Esophagus muscularis mucosa (tissue), 4 donors: ENCODE measurements around the gene CYSTM1. TPM values are rescaled to one million over a fixed set of nuclear protein-coding genes. Genes with fewer than 3 reads are reported as not detected.

Source experiments
- DNase-seq: peaks from one replicate; pipeline ENCODE4 v3.0.0-alpha.2; 2017; ENCODE audit errors: extremely low spot score
- H3K27ac ChIP-seq, 4 donors: fragments of 200-600 bp; sonication (generic); replicated peaks in 1 of 4; 1 replicate in 3 of 4; 2 replicates in 1 of 4; pipeline ENCODE4 v1.5.1; 2016 to 2019; ENCODE audit warnings: mild to moderate bottlenecking in 1 of 4
- H3K27me3 ChIP-seq, 4 donors: fragments of 200-600 bp; sonication (generic); one replicate each; pipeline versions ENCODE4 v1.5.1 to v1.6.0; 2016 to 2019
- H3K36me3 ChIP-seq, 4 donors: fragments of 200-600 bp; sonication (generic); one replicate each; pipeline ENCODE4 v1.5.1; 2016 to 2019
- H3K4me1 ChIP-seq, 4 donors: fragments of 200-600 bp; sonication (generic); one replicate each; pipeline ENCODE4 v1.5.1; 2016 to 2019
- H3K4me3 ChIP-seq, 4 donors: fragments of 200-600 bp; sonication (generic); 1 replicate in 2 of 4; 2 replicates in 2 of 4; pipeline ENCODE4 v1.5.1; 2016 to 2019; ENCODE audit warnings: mild to moderate bottlenecking in 4 of 4, moderate library complexity in 1 of 4
- H3K9me3 ChIP-seq, 4 donors: fragments of 200-600 bp; sonication (generic); 1 replicate in 3 of 4; 2 replicates in 1 of 4; pipeline ENCODE4 v1.5.1; 2016 to 2019
- EP300 ChIP-seq: sonication (generic); formaldehyde crosslinking; IDR thresholded peaks from one replicate; pipeline ENCODE4 v1.6.1; 2017; ENCODE audit warnings: antibody characterized with exemption
- POLR2A ChIP-seq: fragments of 450-650 bp; IDR thresholded peaks from one replicate; pipeline ENCODE4 v1.6.1; 2017; ENCODE audit warnings: antibody characterized with exemption, moderate library complexity, mild to moderate bottlenecking, low read depth
- POLR2AphosphoS5 ChIP-seq, 2 donors: sonication (generic); formaldehyde crosslinking; IDR thresholded peaks; one replicate each; pipeline ENCODE4 v1.6.1; 2017; ENCODE audit warnings: antibody characterized with exemption in 2 of 2
- WGBS: methylation state at CpG from one replicate; pipeline ENCODE4 v1.1.5; 2018; 5-methylcytosine and 5-hydroxymethylcytosine counted together
- intact Hi-C: fragments of 100-400 bp; cut with DNase I; formaldehyde crosslinking; loops from one replicate; pipeline ENCODE4 v1.15.1; 2023
- total RNA-seq, 4 donors: library from RNA; depleted of rRNA; stranded (reverse); fragments of >200 nt; gene quantifications; one replicate each; pipeline versions ENCODE4 v1.1.0 to v1.2.1, GENCODE V29; 2016
- TF ChIP-seq, protein P1 (sequence below), 3 experiments: fragments of 200-600 bp in 2 of 3; fragments of 450-650 bp in 1 of 3; sonication (generic) in 2 of 3; IDR thresholded peaks; one replicate each; pipeline ENCODE4 v1.5.1; 2017 to 2019; ENCODE audit warnings: antibody characterized with exemption in 3 of 3, mild to moderate bottlenecking in 2 of 3, moderate library complexity in 1 of 3

CYSTM1 gene
- total RNA-seq, 4 donors from 2014 or later = 54.0 to 81.0 (median 67.8) TPM

DNA sequence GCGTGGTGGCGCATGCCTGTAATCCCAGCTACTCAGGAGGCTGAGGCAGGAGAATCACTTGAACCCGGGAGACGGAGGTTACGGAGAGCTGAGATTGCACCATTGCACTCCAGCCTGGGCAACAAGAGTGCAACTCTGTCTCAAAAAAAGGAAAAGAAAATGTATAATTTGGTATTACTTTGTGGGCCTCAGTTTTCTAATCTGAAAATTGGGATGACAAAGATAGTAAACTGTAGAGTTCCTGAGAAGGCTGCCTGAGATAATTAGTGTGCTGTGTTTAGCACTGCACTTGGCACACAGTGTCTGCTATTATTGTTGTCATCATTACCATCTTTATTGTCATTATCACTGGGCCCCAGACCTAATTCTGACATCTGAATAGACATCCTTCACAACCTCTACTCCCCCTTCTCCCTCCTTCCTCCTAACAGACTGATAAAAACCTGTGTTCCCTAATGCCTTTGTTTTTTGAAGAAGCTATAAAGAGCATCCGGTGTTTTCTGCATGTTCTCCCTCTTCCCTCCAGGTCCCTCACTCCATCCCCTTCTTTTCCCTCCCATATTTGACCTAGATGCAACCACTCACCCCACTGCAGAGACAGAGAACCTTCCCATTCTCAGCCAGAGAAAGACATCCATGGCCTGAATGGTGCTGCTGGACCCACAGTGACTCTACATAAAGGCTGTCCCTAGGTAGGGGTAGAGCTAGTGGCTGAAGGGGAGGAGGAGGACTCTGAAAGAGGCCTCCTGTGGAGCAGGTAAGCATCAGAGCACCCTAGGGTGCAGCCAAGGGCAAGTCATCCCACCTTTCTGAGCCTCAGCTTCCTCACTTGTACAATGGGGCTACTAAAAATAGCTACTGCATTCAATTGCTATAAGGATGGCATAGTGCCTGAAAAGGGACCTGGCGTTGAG lies 15.7 kb upstream of the CYSTM1 start:
- Histone ChIP-seq H3K4me1 (peaks cover 11 to 18% (median 16%) of the 10 kb centered on the region in 4 donors), H3K27ac (no peak overlapping the region), H3K4me3 (no peak overlapping the region), H3K9me3 (no peaks in the 10 kb centered on the region), H3K36me3 (no peaks in the 10 kb centered on the region), H3K27me3 (no peaks in the 10 kb centered on the region)
- intact Hi-C loops = loop anchor here (10.0 kb wide), 1 partner anchor 374 kb away; no protein-coding TSS in a partner anchor
- no peak for TF ChIP-seq POLR2AphosphoS5 (IDR thresholded peaks at IDR 0.05)
- TF ChIP-seq, protein P1, sequence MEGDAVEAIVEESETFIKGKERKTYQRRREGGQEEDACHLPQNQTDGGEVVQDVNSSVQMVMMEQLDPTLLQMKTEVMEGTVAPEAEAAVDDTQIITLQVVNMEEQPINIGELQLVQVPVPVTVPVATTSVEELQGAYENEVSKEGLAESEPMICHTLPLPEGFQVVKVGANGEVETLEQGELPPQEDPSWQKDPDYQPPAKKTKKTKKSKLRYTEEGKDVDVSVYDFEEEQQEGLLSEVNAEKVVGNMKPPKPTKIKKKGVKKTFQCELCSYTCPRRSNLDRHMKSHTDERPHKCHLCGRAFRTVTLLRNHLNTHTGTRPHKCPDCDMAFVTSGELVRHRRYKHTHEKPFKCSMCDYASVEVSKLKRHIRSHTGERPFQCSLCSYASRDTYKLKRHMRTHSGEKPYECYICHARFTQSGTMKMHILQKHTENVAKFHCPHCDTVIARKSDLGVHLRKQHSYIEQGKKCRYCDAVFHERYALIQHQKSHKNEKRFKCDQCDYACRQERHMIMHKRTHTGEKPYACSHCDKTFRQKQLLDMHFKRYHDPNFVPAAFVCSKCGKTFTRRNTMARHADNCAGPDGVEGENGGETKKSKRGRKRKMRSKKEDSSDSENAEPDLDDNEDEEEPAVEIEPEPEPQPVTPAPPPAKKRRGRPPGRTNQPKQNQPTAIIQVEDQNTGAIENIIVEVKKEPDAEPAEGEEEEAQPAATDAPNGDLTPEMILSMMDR (IDR thresholded peaks at IDR 0.05) = no peak
- TF ChIP-seq EP300 = no peak
- no peak for TF ChIP-seq POLR2A
- no peak for DNase-seq
- WGBS = 76% methylated on average over 7 of the region's 7 CpGs

DNA sequence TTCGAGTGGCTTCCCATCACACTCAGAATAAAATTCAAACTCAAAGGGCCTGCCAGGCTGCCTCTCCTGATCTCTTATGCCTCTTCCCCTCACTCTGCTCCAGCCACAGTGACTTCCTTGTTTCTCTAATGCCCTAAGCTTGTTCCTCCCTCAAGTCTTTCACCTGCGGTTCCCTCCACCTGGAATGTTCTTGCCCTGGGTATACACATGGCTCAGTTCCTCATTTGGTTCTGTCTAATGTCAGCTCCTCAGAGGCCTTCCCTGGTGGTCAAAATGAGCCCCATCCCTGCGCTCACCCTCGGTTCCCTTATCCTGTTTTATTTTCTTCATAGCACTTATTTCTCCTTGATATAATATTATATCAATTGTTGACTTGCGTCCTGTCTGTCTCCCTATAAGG lies 12.7 kb upstream of the CYSTM1 start:
- WGBS = 91% methylated on average over 5 of the region's 5 CpGs
- Histone ChIP-seq H3K27me3 (no peaks in the 10 kb centered on the region), H3K4me3 (no peak overlapping the region), H3K4me1 (peaks cover 4 to 7% (median 5%) of the 10 kb centered on the region in 4 donors), H3K9me3 (no peaks in the 10 kb centered on the region), H3K27ac (no peak overlapping the region), H3K36me3 (peaks cover 0 to under 1% (median 0%) of the 10 kb centered on the region in 4 donors)
- no peak for TF ChIP-seq POLR2A
- no peak for TF ChIP-seq POLR2AphosphoS5 (IDR thresholded peaks at IDR 0.05)
- DNase-seq = no peak
- intact Hi-C loops = no loop called here

DNA sequence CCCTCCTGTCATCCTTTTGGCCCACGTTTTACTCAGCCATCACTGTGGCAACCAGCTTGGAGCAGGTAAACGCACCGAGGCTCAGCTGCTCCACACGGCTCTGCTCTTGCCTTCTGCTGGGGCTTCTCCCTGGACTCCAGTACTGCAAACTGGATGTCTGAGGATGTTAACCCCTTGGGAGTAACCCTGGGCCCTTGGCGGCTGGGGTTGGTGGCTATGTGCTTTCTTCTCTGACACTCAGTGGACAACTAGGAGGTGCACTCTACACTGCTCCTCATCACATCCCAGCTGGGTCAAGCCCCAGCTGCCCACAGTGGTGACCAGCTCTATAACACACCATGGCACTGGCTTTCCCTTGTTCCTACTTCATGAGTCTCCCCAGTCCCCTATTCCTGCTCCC lies 12.2 kb upstream of the CYSTM1 start:
- intact Hi-C loops = no loop called here
- Histone ChIP-seq H3K27ac (no peak overlapping the region), H3K9me3 (no peaks in the 10 kb centered on the region), H3K4me3 (no peak overlapping the region), H3K27me3 (no peaks in the 10 kb centered on the region), H3K4me1 (peaks cover 0 to 4% (median 1%) of the 10 kb centered on the region in 4 donors), H3K36me3 (peaks cover 0 to 6% (median 0%) of the 10 kb centered on the region in 4 donors)
- 74% methylated on average over 5 of the region's 5 CpGs for whole genome bisulfite sequencing
- no peak for TF ChIP-seq POLR2AphosphoS5 (IDR thresholded peaks at IDR 0.05)
- TF ChIP-seq, protein P1 (IDR thresholded peaks at IDR 0.05) = no peak
- TF ChIP-seq EP300 = no peak
- no peak for TF ChIP-seq POLR2A
- DNase-seq = no peak

DNA sequence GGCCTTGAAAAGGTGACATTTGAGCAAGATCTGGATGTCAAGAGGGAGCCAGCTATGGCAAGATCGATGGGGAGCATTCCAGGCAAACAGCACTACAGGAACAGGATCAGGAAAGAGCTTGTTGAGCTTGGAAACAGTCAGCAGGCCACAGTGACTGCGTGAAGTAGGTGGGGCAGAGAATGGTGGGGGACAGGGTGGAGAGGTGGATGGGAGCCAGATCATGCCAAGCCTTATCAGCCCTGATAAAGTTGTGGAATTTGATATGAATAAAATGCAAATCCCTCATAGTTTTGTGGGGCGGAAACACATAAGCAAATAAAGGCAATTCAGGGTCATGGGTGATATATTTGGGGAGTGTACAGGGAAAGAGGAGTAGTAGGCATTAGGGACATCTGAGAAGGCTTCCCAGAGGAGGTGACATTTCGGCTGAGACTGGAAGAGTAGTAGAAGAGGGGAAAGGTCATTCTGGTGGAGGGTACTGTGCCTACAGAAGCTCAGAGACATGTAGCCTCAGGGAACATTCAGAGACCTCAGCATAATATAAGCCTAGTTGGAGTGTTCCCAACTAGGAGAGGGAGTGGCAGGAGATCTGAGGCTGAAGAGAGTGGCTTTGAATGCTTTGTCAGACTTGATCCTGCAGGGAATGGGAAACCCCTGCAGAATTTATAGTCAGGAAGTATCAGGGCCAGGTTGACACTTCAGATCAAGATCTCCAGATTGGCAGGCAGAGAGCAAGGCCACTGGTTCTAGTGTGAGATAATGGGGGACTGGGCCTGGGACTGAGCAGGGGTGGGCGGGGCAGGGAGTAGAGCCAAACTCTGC lies 9.7 kb upstream of the CYSTM1 start:
- DNase-seq = no peak
- WGBS = 89% methylated on average over 5 of the region's 5 CpGs
- peaks cover 0 to 6% (median 0%) of the 10 kb centered on the region in 4 donors for H3K36me3 ChIP-seq
- no peak overlapping the region for H3K4me3 ChIP-seq
- TF ChIP-seq POLR2AphosphoS5 (IDR thresholded peaks at IDR 0.05) (no peak), POLR2A (no peak), EP300 (no peak)
- TF ChIP-seq, protein P1 (IDR thresholded peaks at IDR 0.05) = no peak
- no peaks in the 10 kb centered on the region for H3K9me3 ChIP-seq
- intact Hi-C loops = no loop called here
- no peaks in the 10 kb centered on the region for H3K27me3 ChIP-seq
- H3K4me1 ChIP-seq = peaks cover 0 to 4% (median 0%) of the 10 kb centered on the region in 4 donors
- H3K27ac ChIP-seq = no peak overlapping the region

DNA sequence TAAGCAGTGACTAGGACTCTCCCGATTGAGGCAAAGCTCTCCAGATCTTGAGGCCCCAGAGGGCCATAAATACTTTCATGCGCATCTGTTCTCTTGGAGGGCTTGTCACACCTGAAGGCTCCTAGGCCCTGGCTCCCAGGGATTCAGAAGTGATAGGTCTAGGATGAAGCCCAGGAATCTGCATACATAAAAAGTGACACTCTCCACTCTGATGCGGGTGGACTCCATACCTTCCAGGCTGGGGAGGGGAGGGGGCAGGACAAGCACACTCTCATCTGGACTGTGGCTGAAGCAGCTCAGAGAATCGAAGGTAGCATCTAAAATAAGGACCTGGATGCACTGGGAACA lies 9.1 kb upstream of the CYSTM1 start:
- no peak for DNase-seq
- WGBS = 73% methylated on average over 4 of the region's 4 CpGs
- Histone ChIP-seq H3K4me1 (peaks cover 0 to 4% (median 0%) of the 10 kb centered on the region in 4 donors), H3K4me3 (no peak overlapping the region), H3K36me3 (peaks cover 0 to 6% (median 0%) of the 10 kb centered on the region in 4 donors), H3K27ac (no peak overlapping the region), H3K27me3 (no peaks in the 10 kb centered on the region), H3K9me3 (no peaks in the 10 kb centered on the region)
- intact Hi-C loops = no loop called here
- TF ChIP-seq POLR2A (no peak), EP300 (no peak), POLR2AphosphoS5 (IDR thresholded peaks at IDR 0.05) (no peak)
- TF ChIP-seq, protein P1 (IDR thresholded peaks at IDR 0.05) = no peak
